ENCODE measurements around the gene FZD7.

Gene FZD7

GRCh38 chr2:202014759-202015211 lies 18.9 kb upstream of the FZD7 start:
- peak; percentile 59 for DNase-seq

DNA sequence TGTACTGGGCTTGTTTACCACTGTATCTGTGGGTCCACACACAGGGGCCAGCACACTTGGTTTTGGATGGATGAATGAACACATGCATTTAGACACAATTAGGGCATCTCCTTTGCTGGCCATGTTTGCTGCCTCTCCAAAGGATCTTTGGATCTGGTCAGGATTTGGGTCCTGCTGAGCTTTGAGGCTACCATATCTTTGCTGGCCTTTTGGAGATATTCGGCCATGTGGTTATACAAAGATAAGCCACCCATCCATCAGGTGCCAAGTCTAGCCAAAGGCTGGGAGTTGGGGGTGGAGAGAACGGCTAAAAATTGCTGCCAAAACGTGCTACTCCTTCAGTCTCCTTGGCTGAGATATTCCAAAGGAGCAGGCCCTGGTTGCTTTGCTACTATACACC lies 18.2 kb upstream of the FZD7 start:
- peak; percentile 59 for DNase-seq

DNA sequence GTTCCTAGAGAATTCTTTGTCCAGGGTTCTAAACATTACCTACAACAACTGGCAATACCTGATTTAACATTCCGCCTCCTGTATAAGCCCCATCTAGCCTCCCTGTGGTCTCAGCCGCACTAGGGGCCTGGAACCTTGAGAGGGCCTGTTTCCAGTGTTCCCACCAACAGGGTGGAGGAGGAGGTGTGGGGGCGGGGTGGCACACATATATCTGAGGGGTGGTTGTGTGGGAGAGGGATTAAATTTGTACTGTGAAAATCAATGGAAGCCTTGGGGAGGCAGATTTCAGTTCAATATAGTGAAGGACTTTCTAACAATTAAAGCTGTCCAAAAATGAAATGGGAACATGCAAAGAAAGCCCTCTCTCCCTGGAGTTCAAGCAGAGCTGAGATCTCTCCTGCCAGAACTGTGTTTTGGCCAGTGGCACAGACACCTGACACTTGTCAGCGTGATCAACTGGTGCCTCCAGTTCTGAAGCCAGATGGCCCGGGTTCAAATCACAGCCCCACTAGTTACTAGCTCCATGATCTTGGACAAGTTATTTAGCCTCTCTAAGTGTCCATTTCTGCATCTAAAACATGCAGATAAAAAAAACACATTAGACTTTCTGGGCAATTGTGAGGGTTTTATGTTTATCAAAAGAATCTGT lies 17.0 kb upstream of the FZD7 start:
- no peak for DNase-seq

GRCh38 chr2:202017940-202018339 lies 15.7 kb upstream of the FZD7 start:
- DNase-seq = no peak

DNA sequence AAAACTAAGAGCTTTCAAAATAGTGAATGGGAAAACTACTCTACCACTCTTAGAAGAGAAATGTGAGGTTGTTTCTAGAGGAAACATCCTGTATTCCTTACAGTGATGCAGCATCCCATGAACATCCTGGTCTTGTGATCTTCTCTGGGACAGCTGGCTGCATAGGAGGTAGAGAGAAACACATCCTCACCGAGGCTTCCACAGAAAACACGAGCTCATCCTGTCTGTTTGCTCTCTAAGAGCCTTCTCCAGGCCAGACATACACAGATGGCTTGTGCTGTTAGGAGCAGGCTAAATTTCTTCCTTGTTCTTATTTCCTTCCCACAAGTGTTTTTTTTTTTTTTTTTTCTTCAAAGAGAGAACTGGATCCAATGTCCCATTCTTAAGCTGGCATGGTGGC lies 14.7 kb upstream of the FZD7 start:
- DNase-seq = no peak

- no peak for DNase-seq
These were observed 13.8 kb upstream of the FZD7 start for GRCh38 chr2:202019689-202020450.

GRCh38 chr2:202022755-202023154 lies 10.9 kb upstream of the FZD7 start:
- no peak for DNase-seq

DNA sequence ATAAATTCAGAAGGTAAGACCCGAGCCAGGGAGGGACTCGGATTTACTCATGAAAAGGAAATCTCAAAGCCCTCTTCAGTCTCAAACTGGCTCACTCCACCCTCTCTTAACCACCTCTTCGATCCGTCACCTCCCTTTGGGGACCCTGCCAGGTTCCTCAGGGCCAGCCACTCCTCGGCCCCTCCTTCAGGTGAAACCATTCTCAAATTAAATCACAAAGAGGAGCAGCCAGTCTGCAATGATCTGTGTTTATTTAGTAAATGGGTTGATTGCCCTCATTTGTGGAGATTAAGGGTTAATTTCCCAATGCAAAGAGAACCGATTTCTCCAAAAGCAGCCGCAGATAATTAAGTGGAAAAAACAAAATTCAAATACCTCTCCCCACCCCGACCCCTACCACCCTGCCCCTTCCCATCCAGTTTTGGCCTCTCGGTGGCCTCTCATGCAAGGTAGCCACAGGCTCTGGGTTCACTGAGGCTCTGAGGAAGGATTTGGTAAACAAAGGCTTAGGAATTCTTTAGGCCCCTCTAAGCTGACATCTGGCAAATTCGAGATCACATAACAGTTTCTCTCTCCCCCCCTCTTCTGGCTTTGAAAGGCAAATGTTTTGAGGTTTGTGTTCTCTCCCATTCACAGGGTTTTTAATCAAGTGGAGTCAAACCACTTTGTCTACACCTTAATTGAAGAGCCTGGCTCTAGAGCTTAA lies 10.3 kb upstream of the FZD7 start:
- DNase-seq = peak; percentile 60

- no peak for DNase-seq
These were observed 9.8 kb upstream of the FZD7 start for GRCh38 chr2:202023904-202024266.

DNA sequence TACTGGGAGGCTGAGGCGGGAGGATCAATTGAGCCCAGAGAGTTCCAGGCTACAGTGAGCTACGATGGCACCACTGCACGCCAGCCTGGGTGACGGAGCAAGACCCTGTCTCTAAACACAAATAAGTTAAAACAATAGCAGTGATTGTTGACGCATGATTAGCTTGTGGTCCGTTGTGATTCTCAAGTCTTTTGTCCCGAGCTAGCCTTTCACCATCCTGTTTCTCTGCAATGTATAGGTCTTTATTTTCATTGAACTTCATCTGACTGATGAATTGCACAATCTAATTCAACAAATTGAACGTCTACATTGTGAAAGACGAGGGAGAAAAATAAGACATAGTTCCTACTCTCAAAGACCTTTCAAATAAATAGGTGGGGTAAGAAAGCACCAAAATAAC lies 8.8 kb upstream of the FZD7 start:
- no peak for DNase-seq

GRCh38 chr2:202025816-202026215 lies 7.8 kb upstream of the FZD7 start:
- no peak for DNase-seq

DNA sequence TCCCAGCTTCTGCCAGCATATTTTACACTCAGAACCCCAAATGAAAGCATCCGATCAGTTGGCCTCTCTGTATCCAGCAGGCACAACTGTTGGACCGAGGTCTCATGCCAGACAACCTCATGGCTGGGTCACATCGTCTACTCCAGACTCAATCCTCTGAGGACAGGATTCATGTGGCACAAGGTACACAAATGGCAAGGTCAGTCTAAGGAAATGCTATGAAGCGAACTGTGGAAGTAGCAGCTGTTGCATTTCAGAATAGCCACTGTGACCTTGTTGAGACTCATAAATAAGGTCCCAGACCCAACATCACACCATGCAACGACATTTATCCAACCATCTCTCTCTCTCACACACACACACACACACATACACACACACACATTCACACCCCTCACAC lies 7.1 kb upstream of the FZD7 start:
- DNase-seq = no peak

DNA sequence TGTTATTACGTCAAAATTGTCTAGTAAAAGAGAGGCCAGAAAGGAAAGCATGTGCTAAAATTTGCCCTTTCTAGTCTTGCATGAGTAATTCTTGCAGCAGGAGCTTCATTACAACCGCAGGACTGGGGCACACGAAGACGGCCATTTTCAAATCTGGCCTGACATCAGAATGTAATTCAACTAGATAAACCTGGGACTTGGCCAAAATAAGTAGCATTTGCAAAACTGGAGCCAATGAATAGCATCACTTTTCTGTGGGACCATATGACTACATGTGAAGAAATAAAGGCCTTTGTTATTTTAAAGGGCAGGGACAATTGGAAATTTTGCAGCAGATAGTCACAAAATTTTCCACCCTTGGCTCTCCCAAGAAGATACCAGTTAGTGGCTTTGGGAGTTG lies 3.0 kb upstream of the FZD7 start:
- no peak for DNase-seq

- DNase-seq = peak; percentile 44
These were observed 2.3 kb upstream of the FZD7 start for GRCh38 chr2:202031246-202031951.

DNA sequence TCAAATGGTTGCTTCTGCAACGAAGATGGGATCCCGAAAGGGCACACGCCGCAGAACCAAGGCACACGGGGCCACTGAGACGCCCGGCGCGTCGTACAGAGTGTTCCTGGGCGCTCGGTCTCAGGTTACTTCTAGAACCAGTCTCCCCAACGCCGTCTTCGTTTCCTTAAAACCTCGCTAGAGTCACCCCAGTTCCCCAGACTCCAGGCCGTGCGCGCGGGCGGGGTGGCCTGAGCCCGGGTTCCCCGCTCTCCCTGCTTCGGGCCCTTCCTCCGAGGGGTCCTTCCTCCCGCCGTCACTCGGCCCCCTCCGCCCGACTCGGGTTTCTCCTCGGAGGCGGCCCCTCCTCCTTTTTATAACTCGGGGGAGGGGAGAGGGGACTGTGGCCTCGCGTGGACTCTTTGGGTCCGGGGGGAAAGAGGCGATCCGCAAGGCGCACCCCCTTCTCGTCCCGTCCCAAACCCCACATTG lies 774 bp upstream of the FZD7 start:
- peak; percentile 92 for DNase-seq

DNA sequence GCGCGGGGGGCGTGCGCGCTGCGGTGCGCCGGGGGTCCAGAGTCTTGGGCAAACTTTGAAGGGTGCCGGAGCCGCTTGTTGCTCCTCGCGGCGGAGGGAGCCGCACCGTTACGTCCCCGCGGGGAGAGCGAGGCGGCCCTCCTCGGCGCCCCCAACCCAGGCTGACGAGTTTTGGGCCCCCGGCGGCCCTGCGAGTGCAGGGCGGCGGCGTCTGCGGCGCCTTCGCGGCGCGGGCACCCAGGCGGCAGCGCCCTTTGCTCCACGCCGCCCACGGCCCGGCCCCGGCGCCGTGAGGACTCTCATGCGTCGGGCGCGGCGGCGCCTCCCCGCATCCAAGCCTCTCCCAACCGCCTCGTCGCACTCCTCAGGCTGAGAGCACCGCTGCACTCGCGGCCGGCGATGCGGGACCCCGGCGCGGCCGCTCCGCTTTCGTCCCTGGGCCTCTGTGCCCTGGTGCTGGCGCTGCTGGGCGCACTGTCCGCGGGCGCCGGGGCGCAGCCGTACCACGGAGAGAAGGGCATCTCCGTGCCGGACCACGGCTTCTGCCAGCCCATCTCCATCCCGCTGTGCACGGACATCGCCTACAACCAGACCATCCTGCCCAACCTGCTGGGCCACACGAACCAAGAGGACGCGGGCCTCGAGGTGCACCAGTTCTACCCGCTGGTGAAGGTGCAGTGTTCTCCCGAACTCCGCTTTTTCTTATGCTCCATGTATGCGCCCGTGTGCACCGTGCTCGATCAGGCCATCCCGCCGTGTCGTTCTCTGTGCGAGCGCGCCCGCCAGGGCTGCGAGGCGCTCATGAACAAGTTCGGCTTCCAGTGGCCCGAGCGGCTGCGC lies 814 bp downstream of the FZD7 start:
- peak; percentile 81 for DNase-seq

- peak; percentile 90 for DNase-seq
These were observed 1.7 kb downstream of the FZD7 start for GRCh38 chr2:202035089-202035940.

DNA sequence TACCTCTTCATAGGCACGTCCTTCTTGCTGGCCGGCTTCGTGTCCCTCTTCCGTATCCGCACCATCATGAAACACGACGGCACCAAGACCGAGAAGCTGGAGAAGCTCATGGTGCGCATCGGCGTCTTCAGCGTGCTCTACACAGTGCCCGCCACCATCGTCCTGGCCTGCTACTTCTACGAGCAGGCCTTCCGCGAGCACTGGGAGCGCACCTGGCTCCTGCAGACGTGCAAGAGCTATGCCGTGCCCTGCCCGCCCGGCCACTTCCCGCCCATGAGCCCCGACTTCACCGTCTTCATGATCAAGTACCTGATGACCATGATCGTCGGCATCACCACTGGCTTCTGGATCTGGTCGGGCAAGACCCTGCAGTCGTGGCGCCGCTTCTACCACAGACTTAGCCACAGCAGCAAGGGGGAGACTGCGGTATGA lies 2.3 kb downstream of the FZD7 start:
- no peak for DNase-seq

DNA sequence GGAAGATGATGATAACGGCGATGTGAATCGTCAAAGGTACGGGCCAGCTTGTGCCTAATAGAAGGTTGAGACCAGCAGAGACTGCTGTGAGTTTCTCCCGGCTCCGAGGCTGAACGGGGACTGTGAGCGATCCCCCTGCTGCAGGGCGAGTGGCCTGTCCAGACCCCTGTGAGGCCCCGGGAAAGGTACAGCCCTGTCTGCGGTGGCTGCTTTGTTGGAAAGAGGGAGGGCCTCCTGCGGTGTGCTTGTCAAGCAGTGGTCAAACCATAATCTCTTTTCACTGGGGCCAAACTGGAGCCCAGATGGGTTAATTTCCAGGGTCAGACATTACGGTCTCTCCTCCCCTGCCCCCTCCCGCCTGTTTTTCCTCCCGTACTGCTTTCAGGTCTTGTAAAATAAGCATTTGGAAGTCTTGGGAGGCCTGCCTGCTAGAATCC lies 3.0 kb downstream of the FZD7 start:
- peak; percentile 77 for DNase-seq

GRCh38 chr2:202037086-202037485 lies 3.4 kb downstream of the FZD7 start:
- peak; percentile 58 for DNase-seq

All from eye (tissue), 1 donor.